DMS114 treated with DMSO at 0.1 percent for 48 hours (cell line): Measurements from ENCODE around the gene PNPLA2.

Source experiments
- DNase-seq: peaks from one replicate; lab custom pipeline; 2025; ENCODE audit not compliant: unreplicated experiment; lab: John Stamatoyannopoulos, UW

Gene PNPLA2

DNA sequence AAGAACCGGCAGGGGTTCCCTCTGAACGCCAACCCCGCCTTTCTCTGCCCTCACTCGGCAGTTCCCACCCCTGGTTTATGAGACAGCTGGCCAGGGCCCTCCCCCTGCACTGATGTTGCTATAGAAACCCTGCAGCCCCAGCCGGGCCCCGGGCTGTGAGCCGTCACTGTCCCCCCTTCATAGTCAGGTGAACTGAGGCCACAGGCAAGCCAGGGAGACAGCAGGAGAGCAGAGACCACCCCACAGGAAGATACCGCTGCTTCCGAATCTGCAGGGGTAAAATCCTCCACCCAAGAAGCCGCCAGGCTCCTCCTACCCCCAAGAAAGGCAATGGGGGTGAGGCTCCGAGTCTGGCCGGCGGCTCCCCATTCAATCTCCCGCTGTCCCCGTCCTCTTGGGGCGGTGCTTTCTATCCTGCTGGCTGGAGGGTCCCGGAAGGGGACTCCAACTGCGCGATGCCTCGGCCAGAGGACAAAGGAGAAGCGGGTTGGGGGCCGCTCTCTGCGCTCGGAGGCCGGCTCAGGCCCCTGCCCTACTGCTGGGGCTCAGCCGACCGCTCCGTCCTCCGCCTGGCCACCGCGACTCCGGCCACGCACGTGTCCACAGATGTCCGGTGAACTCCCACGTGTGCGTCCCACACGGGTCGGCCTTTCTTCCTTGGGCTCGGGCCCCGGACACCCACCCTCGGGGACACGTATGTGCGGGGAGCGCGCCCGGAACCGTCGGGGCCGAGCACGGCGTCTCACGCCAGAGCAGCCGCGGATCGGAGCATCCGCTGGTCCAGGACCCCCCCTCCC, 21.2 kb upstream of the PNPLA2 start:
- DNase-seq: peak; percentile 49

DNA sequence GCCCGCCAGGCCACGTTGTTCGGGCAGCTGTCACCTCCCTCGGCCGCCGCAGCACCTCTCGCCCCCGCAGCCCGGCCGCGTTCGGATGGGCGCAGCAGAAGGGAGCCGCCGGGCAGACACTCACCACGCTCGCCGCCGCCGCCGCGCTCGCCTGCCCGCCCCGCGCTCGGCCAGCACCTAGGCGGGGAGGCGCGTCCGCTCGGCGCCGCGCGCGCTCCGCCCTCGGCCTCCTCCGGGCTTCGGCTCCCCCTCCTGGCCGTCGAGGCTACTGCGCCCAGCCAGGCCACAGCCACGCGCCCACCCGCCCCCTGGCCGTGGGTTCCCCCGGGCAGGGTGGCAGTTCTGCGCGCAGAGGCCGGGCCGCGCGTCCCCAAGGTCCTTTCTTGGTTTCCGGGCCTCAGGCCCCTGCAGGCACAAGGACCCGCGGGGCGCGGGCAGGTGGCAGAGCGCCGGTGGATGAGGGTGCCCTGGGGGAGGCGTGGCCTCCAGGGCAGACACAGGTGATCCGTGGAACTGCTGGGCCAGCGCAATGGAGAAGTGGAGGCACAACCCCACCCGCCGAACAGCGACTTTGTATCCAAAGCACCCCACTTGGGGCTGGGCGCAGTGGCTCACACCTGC, 20.5 kb upstream of the PNPLA2 start, which contains the start of gene SLC25A22:
SLC25A22 (minus strand) TSS at position 189 of the 621 bp plus-strand sequence. CDS start 3,275 bp downstream, outside the sequence.
- DNase-seq: no peak

DNA sequence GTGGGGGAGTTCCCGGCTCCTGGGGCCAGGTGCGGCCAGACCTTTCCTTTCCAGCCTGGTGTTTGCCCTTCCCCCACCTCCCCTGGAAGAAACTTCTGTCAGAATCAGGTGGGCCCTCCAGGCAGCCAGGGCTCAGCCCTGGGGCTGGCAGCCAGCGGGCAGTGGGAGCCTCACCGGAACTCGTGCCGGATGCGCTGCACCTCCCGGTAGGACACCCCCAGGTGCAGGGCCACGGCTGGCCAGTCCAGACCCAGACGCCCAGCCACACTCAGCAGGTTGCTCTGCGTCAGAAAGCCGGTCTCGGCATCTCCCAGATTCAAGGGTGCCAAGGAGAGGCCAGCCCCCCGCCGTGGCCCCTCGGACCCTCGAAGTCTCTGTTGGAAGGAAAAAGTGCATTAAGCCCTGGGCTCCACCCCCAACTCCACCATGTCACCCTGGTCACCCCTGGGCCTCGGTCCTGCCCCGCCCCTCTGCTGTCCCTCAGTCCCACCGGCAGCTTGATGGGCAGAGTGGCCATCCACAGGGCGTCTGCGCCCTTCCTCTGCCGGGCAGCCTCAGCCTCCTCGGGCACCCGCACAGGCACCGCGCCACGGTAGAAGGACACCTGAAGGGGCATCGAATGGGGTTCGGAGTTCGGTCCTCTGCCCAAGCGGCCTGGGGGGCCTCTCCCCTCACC, 18.9 kb upstream of the PNPLA2 start:
- no peak for DNase-seq

DNA sequence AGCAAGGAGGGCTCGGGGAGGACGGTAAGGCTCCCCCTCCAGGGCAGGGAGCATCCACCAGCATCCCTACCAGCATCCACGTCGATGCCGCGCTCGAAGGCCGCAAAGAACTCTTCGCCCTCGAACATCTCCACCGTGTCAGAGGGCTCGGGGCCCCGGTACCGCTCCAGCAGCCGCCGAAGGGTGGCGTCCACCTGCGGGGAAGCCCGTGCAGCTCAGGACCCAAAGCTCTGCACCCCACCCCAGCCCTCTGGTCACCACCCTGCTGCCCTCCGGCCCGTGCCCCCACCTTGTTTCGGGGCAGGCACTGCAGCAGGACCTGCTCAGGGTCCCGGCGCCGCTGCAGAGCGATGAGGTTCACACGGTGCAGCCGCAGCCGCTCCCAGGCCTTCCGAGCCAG, 18.2 kb upstream of the PNPLA2 start:
- DNase-seq: no peak

DNA sequence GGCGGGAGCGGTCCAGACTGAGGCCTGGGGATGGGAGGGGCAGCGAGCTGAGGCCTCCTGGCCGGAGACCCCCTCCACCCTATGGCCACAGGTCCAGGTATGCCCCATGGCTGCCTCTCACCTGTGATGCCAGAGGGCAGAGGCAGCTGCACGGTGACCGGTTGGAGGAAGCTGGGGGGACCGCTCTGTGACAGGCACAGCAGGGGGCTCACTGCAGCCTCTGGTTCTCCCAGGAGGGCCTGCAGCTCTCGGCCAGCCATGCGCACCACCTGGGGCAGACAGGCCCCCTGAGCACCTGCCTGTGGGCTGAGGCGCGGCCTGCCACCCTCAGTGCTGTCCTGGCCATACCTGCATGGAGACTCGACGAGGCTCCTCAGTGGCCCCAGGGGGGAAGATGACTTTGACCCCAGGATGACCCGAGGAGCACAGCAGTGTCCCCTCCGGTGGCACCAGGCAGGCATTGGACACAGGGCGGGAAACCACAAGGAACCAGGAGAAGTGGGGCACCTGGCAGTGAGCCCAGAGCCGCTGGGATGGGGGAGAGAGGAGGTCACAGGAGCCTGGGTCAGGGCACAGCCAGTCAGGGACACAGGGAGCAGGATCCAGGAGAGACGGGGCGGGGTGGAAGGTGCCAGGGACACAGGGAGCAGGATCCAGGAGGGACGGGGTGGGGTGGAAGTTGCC, 17.5 kb upstream of the PNPLA2 start:
- no peak for DNase-seq

DNA sequence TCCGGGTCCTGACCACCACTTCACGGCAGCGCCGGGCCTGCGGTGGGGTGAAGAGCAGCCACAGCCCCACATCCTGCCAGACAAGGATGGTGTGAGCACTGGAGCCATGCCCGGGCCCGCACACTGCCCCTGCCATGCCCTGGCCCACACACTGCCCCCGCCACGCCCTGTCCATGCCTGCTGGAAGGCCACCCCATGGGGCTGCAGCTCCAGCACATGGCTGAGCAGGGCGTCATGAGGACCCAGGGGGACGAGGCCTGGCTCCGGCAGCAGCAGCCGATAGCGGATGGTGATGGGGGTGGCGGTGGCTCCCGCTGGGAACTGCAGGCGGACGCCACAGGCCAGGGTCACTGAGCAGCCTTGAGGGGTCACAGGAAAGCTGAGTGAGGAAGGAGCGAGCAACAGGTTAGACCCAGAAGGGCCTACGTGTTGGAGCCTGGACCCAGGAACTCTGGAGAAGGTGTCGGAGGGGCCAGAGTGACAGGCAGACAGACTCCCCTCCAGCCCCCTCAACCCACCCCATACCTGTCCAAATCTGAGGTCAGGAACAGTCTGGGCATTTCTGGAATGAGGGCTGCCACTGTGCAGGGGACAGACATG, 16.6 kb upstream of the PNPLA2 start:
- no peak for DNase-seq

DNA sequence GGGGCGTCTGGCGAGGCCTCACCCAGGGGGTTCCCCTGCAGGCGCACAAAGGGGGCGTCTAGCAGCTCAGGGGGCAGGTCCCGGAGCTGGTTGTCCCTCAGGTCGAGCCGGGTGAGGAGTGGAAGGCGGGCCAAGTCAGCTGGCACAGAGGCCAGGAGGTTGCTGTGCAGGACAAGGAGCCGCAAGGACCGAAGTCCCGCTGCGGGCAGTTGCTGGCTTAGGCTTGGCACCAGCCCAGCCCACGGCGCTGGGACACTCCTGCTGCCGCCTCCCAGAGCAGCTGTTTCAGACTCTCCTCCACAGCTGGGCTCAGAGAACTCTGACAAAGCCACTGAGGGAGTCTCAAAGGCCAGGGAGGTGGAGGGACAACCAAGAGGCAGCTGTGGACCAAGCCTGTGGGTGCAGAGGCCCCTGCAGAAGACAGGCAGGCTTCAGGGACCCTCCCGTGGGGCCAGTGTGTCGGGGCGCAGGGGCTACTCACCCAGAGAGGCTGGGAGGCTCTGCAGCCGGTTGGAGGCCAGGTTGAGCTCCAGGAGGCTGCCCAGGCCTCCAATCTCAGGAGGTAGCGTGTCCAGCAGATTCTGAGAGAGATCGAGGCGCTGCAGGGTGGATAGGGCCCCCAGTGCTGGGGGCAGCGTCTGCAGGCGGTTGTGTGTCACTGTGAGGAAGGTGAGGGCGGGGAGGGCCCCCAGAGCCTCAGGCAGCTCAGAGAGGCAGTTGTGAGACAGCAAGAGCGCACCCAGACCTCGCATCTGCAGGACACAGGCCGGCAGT, 15.8 kb upstream of the PNPLA2 start:
- no peak for DNase-seq

DNA sequence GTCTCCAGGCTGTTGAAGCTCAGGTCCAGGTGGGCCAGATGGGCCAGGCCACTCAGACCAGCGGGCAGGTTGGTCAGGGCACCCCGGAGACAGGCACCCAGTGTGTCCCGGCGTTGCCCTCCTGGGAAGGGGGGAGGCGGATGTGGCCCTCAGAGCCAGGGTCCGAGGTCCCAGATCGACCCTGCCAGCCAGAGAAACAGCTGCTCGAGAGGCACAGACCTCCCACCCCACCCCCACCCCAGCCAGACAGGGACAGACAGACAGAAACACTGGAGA, 15.3 kb upstream of the PNPLA2 start:
- no peak for DNase-seq

DNA sequence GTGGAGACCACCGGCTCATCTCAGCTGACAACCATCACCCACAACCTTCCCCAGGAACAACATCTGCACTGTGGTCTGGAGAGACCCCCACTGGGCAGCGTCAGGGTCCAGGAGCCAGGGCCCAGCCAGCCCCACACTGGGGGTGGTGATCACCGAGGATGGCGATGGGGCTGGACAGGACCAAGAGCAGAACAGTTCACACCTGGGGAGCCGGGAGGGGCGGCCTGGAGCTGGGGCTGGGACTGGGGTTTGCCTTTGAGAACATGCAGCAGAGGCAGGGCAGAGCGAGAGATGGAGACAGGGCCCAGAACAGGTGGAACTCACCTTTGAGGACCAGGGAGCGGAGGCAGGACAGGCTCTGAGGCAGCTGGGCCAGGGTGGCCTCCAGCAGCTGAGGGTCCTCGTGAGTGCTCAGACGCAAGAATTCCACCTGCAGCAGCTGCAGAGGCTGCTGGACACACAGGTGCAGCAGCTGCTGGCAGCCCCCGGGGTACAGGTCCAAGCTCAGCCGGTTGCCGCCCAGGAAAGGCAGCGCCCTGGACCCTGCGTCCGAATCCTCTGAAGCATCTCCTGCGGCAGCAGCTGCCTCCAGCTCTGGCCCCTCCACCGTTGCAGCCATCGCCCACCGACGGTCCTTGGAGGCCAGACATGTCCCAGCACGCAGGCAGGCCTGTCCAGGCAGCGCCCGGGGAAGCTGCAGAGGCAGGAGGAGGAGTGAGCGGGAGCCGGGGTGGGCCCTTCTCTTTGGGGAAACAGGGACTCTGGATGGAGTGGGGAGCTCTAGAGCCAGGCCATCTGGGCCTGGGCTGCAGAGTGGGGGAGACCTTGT, 14.7 kb upstream of the PNPLA2 start:
- DNase-seq: no peak

DNA sequence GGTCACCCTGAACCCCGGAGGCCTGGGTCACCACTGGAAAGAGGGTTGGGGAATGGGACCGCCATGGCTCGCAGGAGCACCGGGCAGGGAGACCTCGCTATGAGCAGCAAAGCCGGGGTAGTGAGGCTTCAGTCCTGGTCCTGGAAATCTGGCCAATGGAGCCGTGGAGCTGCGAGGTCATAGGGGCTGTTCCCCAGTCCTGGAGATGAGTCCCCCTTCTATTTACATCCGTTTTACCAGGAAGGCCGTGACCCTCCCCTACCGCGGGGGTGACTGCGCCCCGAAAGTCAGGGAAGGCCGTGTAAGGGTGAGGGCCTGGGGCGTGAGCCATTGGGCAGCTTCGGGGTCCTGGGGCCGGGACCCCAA, 14.1 kb upstream of the PNPLA2 start:
- no peak for DNase-seq

DNA sequence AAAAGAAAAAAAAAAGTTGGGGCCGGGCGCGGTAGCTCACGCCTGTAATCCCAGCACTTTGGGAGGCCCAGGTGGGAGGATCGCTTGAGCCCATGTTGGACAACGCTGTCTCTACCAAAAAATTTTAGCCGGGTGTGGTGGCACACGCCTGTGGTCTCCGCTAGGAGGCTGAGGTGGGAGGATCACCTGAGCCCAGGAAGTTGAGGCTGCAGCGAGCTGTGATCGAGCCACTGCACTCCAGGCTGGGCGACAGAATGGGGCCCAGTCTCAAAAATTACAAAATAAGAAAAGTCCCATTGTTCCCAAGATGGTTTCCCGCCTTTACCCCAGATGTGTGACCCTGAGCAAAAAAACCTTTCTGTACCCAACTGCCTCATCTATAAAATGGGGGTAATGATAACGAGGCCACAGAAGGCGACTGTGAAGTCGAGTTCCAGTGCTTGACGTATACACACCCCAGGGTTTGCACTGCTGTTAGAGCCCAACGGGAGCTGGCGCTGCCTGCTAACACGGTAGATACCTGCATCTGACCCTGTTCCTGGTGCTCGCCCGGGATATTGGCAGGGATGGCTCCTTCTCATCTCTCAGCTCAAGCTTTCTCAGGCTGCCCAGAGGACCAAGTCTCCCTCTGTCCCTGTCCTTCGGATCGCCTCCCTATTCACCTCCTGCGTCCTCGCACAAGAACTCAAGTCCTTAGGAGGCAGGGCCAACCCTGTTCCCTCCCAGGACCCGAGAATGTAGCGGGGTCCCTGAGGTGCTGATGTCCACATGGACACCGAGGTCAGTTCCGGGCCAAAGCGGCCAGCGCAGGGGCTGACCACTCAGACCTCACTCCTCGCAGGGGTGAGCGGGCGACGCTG, 10.1 kb upstream of the PNPLA2 start:
- DNase-seq: no peak

DNA sequence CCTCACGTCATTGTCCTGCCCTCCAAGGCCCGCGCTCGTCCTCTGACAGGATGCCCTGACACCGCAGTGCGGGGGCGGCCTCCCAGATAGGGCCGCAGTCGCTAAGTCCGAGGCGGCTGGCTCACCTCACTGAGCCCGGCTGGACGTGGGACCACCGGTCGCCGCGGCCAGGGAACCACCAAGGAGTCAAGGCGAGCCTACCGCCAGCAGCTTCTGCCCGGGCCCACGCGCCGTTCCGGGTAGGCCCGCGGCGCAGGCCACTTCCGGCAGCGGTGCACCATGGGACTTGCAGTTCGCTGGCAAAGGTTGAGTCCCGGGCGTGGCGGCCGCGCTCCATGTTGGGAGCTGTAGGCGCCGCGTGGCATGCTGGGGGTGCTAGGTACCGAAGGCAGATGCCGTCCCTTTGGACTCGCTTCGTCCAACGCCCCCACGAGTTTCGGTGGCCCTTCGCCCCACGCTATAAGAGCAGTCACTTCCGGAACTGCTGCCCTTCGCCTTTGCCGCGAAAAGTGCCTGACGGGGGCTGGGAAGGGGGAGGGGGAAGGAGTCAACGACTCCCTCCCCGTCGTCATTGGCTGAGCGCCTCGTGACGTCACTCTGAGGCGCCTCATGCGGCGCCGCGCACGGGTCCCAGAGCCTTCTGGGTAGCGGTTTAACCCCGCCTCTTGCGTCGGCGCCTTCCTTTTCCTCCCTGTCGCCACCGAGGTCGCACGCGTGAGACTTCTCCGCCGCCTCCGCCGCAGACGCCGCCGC, 9.3 kb upstream of the PNPLA2 start, which contains the start of gene RPLP2:
RPLP2 (plus strand) TSS at position 681 of the 753 bp plus-strand sequence. CDS start 268 bp downstream, outside the sequence.
- peak; percentile 86 for DNase-seq

DNA sequence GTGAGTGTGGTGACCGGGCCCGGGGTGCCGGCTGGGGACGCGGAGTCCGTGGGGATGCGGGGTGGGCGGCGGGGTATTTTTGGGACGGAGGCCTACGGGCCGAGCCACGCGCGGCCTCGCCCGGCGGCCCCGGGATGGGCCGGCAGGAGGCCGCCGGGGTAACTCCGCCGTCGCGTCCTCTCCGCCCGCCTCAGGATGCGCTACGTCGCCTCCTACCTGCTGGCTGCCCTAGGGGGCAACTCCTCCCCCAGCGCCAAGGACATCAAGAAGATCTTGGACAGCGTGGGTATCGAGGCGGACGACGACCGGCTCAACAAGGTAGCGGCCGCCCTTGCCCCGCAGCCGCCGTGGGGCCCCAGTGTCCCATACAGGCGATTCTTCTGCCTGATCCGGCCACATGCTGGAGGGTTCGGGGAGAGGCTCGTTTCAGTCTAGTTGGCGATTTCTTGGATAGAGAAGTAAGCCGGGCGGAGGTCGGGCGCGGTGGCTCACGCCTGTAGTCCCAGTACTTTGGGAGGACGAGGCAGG, 8.6 kb upstream of the PNPLA2 start:
- no peak for DNase-seq

DNA sequence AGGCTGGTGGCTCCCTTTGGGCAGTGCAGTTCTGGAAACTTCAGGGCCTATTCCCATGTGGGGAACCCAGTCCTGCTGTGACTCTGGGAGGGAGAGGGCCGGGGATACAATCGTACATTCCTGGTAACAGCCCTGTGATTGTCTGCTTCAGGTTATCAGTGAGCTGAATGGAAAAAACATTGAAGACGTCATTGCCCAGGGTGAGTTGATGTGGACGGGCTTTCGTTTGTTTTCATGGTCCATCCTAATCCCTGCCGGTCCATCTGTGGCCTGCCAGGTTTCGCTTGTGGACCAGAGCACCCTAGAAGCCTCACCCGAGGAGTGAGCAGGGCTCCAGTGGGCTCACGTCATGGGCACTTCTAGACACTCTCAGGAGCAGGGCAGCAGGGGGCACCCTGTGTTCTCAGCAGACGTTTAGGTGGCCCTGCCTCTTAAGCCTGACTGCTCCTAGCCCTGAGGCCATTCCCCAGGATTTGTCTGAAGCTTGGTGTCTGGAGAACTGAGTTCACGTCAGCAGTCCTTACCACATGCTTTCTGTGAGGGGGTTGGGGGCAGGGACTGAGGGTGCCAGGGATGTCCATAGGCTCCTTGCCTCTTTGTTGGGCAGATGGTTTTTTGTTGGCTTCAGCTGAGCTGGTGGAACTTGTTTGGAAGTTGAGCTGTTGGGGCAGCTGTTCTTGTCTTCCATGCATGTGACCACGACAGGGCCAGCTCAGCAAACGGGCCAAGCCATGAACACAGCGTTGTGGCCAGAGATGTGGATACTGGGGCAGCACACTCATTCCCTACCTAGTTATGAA, 7.1 kb upstream of the PNPLA2 start:
- no peak for DNase-seq

DNA sequence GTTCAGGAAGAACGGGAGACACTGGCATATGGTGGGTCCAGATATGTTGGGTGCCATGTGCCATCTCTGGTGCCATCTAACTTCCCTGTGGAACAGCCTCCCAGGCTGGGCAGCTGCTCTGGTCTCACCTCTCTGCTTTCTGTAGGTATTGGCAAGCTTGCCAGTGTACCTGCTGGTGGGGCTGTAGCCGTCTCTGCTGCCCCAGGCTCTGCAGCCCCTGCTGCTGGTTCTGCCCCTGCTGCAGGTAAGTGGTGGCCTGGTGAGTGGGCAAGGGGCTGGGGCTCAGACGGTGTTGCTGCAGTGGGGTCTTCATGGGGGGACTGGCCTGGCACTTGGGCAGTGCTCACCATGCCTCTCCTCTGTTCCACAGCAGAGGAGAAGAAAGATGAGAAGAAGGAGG, 6.3 kb upstream of the PNPLA2 start:
- DNase-seq: no peak

DNA sequence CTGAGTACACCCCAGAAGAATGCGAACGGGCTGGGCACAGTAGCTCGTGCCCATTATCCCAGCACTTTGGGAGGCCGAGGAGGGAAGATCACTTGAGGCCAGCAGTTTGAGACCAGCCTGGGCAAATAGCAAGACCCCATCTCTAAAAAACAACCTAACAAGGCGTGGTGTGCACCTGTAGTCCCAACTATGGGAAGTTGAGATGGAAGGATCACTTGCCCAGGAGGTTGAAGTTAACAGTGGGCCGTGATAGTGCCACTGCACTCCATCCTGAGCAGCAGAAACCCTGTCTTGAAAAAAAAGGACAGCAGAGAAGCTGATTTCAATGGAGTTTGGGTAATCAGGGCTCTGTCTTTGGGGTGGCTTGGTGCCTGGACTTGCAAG, 5.7 kb upstream of the PNPLA2 start:
- no peak for DNase-seq
